Epithelial cell of proximal tubule (primary cell): Measurements from ENCODE around the gene ZNF536. TPM values are rescaled to one million over a fixed set of nuclear protein-coding genes. Genes with fewer than 3 reads are reported as not detected.

ENCODE experiments used
- DNase-seq: peaks from one replicate; pipeline ENCODE4 v3.0.0-alpha.2; 2011; ENCODE audit warnings: low read depth
- H3K4me3 ChIP-seq: 2 replicates; pipeline ENCODE4 v1.5.1; 2011; ENCODE audit warnings: low read depth, mild to moderate bottlenecking, low read length
- total RNA-seq: library from RNA; depleted of rRNA; stranded (reverse); fragments of >200 nt; gene quantifications from 2 replicates; pipeline ENCODE4 v1.2.3, GENCODE V29; 2015
- TF ChIP-seq, protein P1 (sequence below): conservative IDR thresholded peaks from 2 replicates; pipeline ENCODE4 v1.5.1; 2012; ENCODE audit warnings: low read depth, mild to moderate bottlenecking, low read length

The ZNF536 gene
- total RNA-seq, 1 donor from 2014 or later: not detected

DNA sequence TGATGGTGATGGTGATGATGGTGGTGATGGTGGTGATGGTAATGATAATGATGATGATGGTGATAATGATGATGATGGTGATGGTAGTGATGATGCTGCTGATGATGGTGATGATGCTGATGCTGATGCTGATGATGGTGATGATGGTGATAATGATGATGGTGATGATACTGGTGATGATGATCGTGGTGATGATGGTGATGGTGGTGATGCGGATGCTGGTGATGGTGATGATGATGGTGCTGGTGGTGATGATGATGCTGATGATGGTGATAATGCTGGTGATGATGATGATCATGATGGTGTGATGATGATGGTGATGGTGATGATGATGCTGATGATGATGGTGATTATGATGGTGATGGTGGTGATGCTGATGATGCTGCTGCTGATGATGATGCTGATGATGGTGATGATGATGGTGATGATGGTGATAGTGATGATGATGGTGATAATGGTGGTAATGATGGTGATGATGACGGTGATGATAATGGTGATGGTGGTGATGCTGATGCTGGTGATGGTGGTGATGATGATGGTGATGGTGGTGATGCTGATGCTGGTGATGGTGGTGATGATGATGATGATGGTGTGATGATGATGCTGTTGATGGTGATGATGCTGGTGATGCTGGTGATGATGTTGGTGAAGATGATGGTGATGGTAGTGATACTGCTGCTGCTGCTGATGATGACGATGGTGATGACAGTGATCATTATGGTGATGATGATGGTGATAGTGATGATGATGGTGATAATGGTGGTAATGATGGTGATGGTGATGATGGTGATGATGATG, 62.8 kb downstream of the ZNF536 start:
- H3K4me3 ChIP-seq: no peak overlapping the region
- TF ChIP-seq, protein P1, sequence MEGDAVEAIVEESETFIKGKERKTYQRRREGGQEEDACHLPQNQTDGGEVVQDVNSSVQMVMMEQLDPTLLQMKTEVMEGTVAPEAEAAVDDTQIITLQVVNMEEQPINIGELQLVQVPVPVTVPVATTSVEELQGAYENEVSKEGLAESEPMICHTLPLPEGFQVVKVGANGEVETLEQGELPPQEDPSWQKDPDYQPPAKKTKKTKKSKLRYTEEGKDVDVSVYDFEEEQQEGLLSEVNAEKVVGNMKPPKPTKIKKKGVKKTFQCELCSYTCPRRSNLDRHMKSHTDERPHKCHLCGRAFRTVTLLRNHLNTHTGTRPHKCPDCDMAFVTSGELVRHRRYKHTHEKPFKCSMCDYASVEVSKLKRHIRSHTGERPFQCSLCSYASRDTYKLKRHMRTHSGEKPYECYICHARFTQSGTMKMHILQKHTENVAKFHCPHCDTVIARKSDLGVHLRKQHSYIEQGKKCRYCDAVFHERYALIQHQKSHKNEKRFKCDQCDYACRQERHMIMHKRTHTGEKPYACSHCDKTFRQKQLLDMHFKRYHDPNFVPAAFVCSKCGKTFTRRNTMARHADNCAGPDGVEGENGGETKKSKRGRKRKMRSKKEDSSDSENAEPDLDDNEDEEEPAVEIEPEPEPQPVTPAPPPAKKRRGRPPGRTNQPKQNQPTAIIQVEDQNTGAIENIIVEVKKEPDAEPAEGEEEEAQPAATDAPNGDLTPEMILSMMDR: no peak
- no peak for DNase-seq

DNA sequence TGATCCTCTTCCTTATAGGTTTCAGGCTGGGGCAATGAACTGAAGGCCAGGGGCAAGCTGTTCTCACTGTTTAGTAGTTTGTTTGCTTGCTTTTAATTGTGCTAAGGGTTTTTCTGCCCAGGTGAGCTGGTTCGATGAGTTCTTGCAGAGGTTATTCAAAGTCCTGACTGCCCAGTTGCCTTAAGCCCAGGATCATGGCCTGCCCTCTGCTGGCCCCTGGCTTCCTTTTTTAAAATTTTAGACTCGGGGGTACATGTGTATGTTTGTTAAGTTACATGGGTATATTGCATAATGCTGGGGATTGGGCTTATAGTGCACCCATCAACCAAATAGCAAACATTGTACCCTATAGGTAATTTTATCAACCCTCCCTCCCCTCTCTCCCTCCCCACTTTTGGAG, 65.7 kb downstream of the ZNF536 start:
- TF ChIP-seq, protein P1: no peak
- no peak overlapping the region for H3K4me3 ChIP-seq
- DNase-seq: no peak

DNA sequence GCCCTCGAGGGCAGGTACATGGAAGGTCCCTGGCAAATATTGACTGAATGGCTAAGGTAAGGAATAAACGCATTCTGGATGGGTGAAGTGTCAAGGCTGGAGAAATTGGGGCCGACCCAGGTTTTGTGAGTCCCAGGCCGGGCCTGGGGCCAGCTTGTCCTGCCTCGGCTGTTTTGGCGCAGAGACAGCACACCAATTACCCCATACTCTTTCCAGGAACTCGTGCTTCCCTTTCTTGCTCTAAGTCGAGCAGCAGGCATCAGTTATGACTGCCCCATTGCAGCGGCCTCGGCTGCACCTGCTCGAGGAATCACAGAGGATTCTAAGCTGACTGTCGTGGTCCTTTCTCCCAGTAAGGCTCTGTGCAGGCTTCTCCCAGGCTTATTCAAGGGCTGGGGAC, 67.1 kb downstream of the ZNF536 start:
- no peak for DNase-seq
- TF ChIP-seq, protein P1: no peak
- no peak overlapping the region for H3K4me3 ChIP-seq

DNA sequence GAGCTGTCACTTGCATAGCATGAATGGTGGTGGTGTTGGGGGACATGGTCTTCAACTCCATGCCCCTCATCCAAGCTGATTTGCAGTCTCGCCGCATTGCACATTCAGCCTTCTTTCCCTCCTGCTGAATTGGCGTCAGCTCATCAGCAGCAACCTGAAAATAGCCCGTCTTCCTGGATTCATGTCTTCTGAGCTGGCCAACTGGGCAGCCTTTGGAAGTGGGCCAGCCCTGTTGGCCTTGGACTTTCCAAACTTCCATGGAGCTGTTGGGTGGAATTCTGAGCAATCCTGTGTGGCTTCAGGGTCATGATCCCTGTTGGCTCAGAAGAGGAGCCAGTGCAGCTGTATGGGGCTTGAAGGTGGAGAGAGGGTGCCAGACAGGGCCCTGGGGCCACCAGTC, 68.8 kb downstream of the ZNF536 start:
- TF ChIP-seq, protein P1: no peak
- no peak for DNase-seq
- H3K4me3 ChIP-seq: no peak overlapping the region

DNA sequence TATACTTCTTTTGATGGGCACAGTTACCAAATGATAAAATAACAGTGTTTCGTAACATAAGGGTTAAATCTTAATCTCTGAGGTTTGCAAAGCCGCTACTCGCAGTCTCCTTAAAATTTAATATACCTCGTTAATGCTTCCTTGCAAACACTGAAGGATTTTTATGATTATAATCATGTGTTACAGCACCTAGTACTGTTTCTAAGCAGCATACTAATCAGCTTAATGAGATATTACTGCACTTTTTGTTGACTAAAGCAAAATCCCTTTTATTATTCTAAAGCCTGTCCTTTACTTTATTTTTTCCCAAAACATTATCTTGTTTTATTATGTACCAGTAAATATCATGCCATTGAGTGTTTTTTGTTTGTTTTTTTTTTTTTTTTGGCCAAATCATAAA, 70.5 kb downstream of the ZNF536 start:
- no peak overlapping the region for H3K4me3 ChIP-seq
- TF ChIP-seq, protein P1: no peak
- no peak for DNase-seq

DNA sequence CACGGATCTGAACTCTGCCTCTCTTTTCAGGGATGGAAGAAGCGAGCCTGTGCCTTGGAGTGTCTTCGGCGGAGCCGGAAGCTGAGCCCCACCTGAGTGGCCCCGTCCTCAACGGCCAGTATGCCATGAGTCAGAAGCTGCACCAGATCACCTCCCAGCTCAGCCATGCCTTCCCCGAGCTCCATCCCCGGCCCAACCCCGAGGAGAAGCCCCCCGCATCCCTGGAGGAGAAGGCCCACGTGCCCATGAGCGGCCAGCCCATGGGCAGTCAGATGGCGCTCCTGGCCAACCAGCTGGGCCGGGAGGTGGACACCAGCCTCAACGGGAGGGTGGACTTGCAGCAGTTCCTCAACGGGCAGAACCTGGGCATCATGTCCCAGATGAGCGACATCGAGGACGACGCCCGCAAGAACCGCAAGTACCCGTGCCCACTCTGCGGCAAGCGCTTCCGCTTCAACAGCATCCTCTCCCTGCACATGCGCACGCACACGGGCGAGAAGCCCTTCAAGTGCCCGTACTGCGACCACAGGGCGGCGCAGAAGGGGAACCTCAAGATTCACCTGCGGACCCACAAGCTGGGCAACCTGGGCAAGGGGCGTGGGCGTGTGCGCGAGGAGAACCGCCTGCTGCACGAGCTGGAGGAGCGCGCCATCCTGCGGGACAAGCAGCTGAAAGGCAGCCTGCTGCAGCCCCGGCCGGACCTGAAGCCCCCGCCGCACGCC, 71.5 kb downstream of the ZNF536 start:
- TF ChIP-seq, protein P1: no peak
- DNase-seq: no peak

DNA sequence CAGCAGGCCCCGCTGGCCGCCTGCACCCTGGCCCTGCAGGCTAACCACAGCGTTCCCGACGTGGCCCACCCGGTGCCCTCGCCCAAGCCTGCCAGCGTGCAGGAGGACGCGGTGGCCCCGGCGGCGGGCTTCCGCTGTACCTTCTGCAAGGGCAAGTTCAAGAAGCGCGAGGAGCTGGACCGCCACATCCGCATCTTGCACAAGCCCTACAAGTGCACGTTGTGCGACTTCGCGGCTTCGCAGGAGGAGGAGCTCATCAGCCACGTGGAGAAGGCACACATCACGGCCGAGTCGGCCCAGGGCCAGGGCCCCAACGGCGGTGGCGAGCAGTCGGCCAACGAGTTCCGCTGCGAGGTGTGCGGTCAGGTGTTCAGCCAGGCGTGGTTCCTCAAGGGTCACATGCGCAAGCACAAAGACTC, 72.1 kb downstream of the ZNF536 start:
- TF ChIP-seq, protein P1: no peak
- no peak overlapping the region for H3K4me3 ChIP-seq
- no peak for DNase-seq

More for the DNA sequence above, 71.5 kb downstream of the ZNF536 start:
- no peak overlapping the region for H3K4me3 ChIP-seq
